ENCODE measurements around the gene FRY. TPM values are rescaled to one million over a fixed set of nuclear protein-coding genes. Genes with fewer than 3 reads are reported as not detected.
A peak's percentile ranks its signal among the peaks of the same experiment; 100 is the strongest.

FRY gene
- total and polyA plus RNA-seq, 2 of the 13 experiments (the other 11 are each of a cell fraction or from before 2014, with no cell fraction given): 8.2 to 13.1 TPM

DNA sequence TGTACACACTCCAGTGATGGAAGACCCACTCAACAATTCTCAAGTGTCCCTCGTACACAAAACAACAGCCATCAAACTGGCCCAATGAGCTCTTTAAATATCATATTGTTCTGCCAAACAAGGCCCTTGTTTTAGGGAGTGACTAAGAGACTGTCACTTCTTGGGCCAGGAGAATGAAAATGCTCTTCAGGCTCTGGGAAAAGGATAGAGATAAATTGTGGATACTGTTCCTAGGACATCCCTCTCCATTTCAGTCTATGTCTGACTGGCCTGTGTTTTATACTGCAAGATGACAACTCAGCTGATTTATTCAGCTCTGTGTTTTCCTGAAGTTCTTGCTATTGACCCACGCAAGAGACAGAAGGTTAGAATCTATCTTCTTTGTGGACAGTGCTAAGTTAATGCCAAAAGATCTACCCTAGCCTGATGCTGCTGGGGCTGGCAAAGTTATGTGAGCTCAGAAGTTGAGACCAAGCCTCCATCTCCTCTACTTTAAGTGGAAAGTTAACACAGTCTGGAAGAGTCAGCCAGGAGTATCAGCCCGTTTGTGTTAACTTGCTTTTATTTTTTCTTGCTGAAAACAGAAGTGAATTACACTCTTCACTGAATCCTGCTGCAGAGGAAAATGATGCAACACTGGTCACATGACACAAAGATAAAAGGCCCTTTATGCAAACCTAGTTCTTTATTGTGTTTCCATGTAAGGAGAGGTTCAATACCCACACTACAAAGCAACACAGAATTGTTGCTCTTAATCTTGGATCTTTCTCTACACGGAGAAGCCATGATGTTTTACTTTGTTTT, 14.6 kb downstream of the FRY start (continued):
- TF ChIP-seq MTA3 (CRISPR knock-in tag; IDR thresholded peaks at IDR 0.05) (no peak), ZFP37 (CRISPR knock-in tag; IDR thresholded peaks at IDR 0.05; ENCODE audit: borderline replicate concordance) (no peak), GATAD2A (CRISPR knock-in tag; IDR thresholded peaks at IDR 0.05) (peak; percentile 83), ZBTB20 (CRISPR knock-in tag; IDR thresholded peaks at IDR 0.05; ENCODE audit: borderline replicate concordance, low read depth) (no peak), GATAD1 (CRISPR knock-in tag; IDR thresholded peaks at IDR 0.05) (no peak), FOSL2 (CRISPR knock-in tag; IDR thresholded peaks at IDR 0.05) (0 out of 2 replicates have a peak, but pooled peaks have one; percentile 29), ZNF253 (CRISPR knock-in tag; IDR thresholded peaks at IDR 0.05; ENCODE audit: borderline replicate concordance) (no peak), TBL1XR1 (IDR thresholded peaks at IDR 0.05; ENCODE audit: borderline replicate concordance, low read length, partially characterized antibody) (no peak), RFXANK (CRISPR knock-in tag; IDR thresholded peaks at IDR 0.05) (no peak), KLF16 (CRISPR knock-in tag; IDR thresholded peaks at IDR 0.05) (0 out of 4 replicates have a peak, but pooled peaks of 1 of the 2 experiments have one; percentile 28), KLF13 (CRISPR knock-in tag; IDR thresholded peaks at IDR 0.05) (no peak), MXD4 (CRISPR knock-in tag; IDR thresholded peaks at IDR 0.05) (no peak), GZF1 (CRISPR knock-in tag; IDR thresholded peaks at IDR 0.05) (no peak), POLR2G (IDR thresholded peaks at IDR 0.05; ENCODE audit: low read depth, low read length) (no peak)
- TF ChIP-seq, protein P1, sequence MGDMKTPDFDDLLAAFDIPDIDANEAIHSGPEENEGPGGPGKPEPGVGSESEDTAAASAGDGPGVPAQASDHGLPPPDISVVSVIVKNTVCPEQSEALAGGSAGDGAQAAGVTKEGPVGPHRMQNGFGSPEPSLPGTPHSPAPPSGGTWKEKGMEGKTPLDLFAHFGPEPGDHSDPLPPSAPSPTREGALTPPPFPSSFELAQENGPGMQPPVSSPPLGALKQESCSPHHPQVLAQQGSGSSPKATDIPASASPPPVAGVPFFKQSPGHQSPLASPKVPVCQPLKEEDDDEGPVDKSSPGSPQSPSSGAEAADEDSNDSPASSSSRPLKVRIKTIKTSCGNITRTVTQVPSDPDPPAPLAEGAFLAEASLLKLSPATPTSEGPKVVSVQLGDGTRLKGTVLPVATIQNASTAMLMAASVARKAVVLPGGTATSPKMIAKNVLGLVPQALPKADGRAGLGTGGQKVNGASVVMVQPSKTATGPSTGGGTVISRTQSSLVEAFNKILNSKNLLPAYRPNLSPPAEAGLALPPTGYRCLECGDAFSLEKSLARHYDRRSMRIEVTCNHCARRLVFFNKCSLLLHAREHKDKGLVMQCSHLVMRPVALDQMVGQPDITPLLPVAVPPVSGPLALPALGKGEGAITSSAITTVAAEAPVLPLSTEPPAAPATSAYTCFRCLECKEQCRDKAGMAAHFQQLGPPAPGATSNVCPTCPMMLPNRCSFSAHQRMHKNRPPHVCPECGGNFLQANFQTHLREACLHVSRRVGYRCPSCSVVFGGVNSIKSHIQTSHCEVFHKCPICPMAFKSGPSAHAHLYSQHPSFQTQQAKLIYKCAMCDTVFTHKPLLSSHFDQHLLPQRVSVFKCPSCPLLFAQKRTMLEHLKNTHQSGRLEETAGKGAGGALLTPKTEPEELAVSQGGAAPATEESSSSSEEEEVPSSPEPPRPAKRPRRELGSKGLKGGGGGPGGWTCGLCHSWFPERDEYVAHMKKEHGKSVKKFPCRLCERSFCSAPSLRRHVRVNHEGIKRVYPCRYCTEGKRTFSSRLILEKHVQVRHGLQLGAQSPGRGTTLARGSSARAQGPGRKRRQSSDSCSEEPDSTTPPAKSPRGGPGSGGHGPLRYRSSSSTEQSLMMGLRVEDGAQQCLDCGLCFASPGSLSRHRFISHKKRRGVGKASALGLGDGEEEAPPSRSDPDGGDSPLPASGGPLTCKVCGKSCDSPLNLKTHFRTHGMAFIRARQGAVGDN (CRISPR knock-in tag; IDR thresholded peaks at IDR 0.05): no peak
- TF ChIP-seq, protein P2, sequence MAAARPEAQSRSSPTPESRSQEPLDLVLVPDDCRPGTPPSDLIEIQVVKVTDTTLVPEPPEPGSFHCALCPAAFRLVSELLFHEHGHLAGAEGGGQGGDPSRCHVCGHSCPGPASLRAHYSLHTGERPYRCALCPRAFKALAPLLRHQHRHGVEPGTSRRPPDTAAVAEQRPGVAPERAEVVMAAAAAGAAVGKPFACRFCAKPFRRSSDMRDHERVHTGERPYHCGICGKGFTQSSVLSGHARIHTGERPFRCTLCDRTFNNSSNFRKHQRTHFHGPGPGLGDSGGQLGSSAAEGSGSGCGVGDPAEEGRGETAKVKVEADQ (CRISPR knock-in tag; IDR thresholded peaks at IDR 0.05; ENCODE audit: borderline replicate concordance): no peak
- TF ChIP-seq, protein P3, sequence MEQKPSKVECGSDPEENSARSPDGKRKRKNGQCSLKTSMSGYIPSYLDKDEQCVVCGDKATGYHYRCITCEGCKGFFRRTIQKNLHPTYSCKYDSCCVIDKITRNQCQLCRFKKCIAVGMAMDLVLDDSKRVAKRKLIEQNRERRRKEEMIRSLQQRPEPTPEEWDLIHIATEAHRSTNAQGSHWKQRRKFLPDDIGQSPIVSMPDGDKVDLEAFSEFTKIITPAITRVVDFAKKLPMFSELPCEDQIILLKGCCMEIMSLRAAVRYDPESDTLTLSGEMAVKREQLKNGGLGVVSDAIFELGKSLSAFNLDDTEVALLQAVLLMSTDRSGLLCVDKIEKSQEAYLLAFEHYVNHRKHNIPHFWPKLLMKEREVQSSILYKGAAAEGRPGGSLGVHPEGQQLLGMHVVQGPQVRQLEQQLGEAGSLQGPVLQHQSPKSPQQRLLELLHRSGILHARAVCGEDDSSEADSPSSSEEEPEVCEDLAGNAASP (CRISPR knock-in tag; IDR thresholded peaks at IDR 0.05; ENCODE audit: borderline replicate concordance): no peak
- TF ChIP-seq, protein P4, sequence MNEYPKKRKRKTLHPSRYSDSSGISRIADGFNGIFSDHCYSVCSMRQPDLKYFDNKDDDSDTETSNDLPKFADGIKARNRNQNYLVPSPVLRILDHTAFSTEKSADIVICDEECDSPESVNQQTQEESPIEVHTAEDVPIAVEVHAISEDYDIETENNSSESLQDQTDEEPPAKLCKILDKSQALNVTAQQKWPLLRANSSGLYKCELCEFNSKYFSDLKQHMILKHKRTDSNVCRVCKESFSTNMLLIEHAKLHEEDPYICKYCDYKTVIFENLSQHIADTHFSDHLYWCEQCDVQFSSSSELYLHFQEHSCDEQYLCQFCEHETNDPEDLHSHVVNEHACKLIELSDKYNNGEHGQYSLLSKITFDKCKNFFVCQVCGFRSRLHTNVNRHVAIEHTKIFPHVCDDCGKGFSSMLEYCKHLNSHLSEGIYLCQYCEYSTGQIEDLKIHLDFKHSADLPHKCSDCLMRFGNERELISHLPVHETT (CRISPR knock-in tag; conservative IDR thresholded peaks at IDR 0.05): no peak

Data from HepG2 (cell line).